H1 (cell line): ENCODE results near the gene PRR22. TPM values are rescaled to one million over a fixed set of nuclear protein-coding genes. Genes with fewer than 3 reads are reported as not detected.

Experiments used
- BRCA1 ChIP-seq: IDR thresholded peaks from 2 replicates; pipeline ENCODE4 v1.6.1; 2012; ENCODE audit warnings: low read depth, low read length, improper control_type of control experiment
- CBX8 ChIP-seq: fragments of 300-800, 300-1000 bp; sonication (generic); IDR thresholded peaks from 2 replicates; pipeline ENCODE4 v1.7.1; 2016; ENCODE audit warnings: low read depth, low read length, borderline replicate concordance
- JUN ChIP-seq: IDR thresholded peaks from 2 replicates; pipeline ENCODE4 v1.6.1; 2011; ENCODE audit warnings: low read depth, mild to moderate bottlenecking, improper control_type of control experiment, low read length
- KDM4A ChIP-seq: IDR thresholded peaks from one replicate; pipeline ENCODE4 v1.7.1; 2012; ENCODE audit warnings: low read depth, mild to moderate bottlenecking, moderate library complexity, low read length, inconsistent platforms; ENCODE audit not compliant: severe bottlenecking
- POLR2AphosphoS5 ChIP-seq: IDR thresholded peaks from 2 replicates; pipeline ENCODE4 v1.6.1; 2011; ENCODE audit warnings: low read depth, low read length
- RXRA ChIP-seq: IDR thresholded peaks from 2 replicates; pipeline ENCODE4 v1.6.1; 2011; ENCODE audit warnings: low read depth, mild to moderate bottlenecking, low read length, moderate library complexity; ENCODE audit not compliant: insufficient read depth
- SIN3A ChIP-seq, 2 experiments: IDR thresholded peaks in 1 of 2; conservative IDR thresholded peaks in 1 of 2; 2 replicates each; pipeline ENCODE4 v1.6.1; 2011 to 2012; ENCODE audit warnings: low read length in 2 of 2, improper control_type of control experiment in 1 of 2, low read depth in 1 of 2, mild to moderate bottlenecking in 1 of 2
- SP1 ChIP-seq: IDR thresholded peaks from 2 replicates; pipeline ENCODE4 v1.6.1; 2011; ENCODE audit warnings: low read depth, low read length
- SUZ12 ChIP-seq: fragments of 200-600 bp; sonication (generic); IDR thresholded peaks from 2 replicates; pipeline ENCODE4 v1.6.1; 2012; ENCODE audit warnings: mild to moderate bottlenecking, inconsistent platforms, low read length, moderate library complexity, mixed read lengths
- TAF1 ChIP-seq: IDR thresholded peaks from 2 replicates; pipeline ENCODE4 v1.6.1; 2011; ENCODE audit warnings: mild to moderate bottlenecking, low read depth, low read length
- polyA plus RNA-seq, 7 experiments: library from polyadenylated mRNA; depleted of rRNA in 3 of 7; stranded (reverse) in 5 of 7; unstranded in 2 of 7; fragments of >200 nt in 5 of 7; fragments of 200-250 nt in 2 of 7; gene quantifications; 1 replicate in 5 of 7; 2 replicates in 1 of 7; 4 replicates in 1 of 7; pipeline versions ENCODE4 v1.2.1 to v1.2.3, GENCODE V29; 2011 to 2013; ENCODE audit warnings: missing spikeins in 2 of 7, mixed read lengths in 2 of 7
- total RNA-seq: library from RNA; stranded (reverse); fragmentation: NEBNext Ultra II Directional; extraction: Animal tissue kit (Norgen Biotek cat#: 25700); gene quantifications from 2 replicates; pipeline ENCODE4 v1.2.1, GENCODE V29; 2021
- TF ChIP-seq, protein P1 (sequence below): IDR thresholded peaks from 2 replicates; pipeline ENCODE4 v1.6.1; 2012; ENCODE audit warnings: inconsistent platforms

Gene PRR22
- total and polyA plus RNA-seq, 2 of the 8 experiments (the other 6 are each of a cell fraction or from before 2014, with no cell fraction given) = 1.9 to 2.1 TPM

GRCh38 chr19:5827891-5828660 lies 43.5 kb upstream of the PRR22 start (continued):
- TF ChIP-seq KDM4A (peak; percentile 83), TAF1 (peak; percentile 83), SIN3A (conservative IDR thresholded peaks at IDR 0.05 in 1 of 2, IDR thresholded peaks at IDR 0.05 in 1 of 2; ENCODE audit: low read depth in 1 of 2, low read length in 2 of 2) (0 out of 4 replicates have a peak, but pooled peaks have one; percentile 15 to 33), SUZ12 (no peak), JUN (peak; percentile 21; the same call in 1 of the 2 replicates), SP1 (no peak), RXRA (no peak), POLR2AphosphoS5 (peak; percentile 93), BRCA1 (peak; percentile 90), CBX8 (no peak)
- TF ChIP-seq, protein P1, sequence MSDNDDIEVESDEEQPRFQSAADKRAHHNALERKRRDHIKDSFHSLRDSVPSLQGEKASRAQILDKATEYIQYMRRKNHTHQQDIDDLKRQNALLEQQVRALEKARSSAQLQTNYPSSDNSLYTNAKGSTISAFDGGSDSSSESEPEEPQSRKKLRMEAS = peak; percentile 53; the same call in 1 of the 2 replicates
